Muscle layer of duodenum (tissue), 2 donors: ENCODE results near the gene RBM10.

Experiments
- H3K27ac ChIP-seq: one replicate; pipeline ENCODE4 v1.7.0; 2013; ENCODE audit warnings: mild to moderate bottlenecking, low read length
- H3K27me3 ChIP-seq: one replicate; pipeline ENCODE4 v1.7.0; 2013; ENCODE audit warnings: low read depth, mild to moderate bottlenecking, control low read depth, low read length
- H3K36me3 ChIP-seq, 2 donors: one replicate each; pipeline ENCODE4 v1.7.0; 2013; ENCODE audit warnings: low read length in 2 of 2, control low read depth in 1 of 2, mild to moderate bottlenecking in 1 of 2; ENCODE audit not compliant: insufficient read depth in 2 of 2, control insufficient read depth in 1 of 2
- H3K4me1 ChIP-seq, 2 donors: one replicate each; pipeline ENCODE4 v1.7.0; 2013; ENCODE audit warnings: low read length in 2 of 2, mild to moderate bottlenecking in 2 of 2, control low read depth in 1 of 2, moderate library complexity in 1 of 2; ENCODE audit not compliant: insufficient read depth in 2 of 2, control insufficient read depth in 1 of 2
- H3K4me3 ChIP-seq, 2 donors: one replicate each; pipeline ENCODE4 v1.7.0; 2013; ENCODE audit warnings: low read length in 2 of 2, low read depth in 1 of 2, mild to moderate bottlenecking in 1 of 2
- H3K9me3 ChIP-seq, 2 donors: one replicate each; pipeline ENCODE4 v1.7.0; 2013; ENCODE audit warnings: low read length in 2 of 2, control low read depth in 1 of 2, mild to moderate bottlenecking in 1 of 2; ENCODE audit not compliant: control insufficient read depth in 1 of 2
- donor health status: healthy.

RBM10 gene

DNA sequence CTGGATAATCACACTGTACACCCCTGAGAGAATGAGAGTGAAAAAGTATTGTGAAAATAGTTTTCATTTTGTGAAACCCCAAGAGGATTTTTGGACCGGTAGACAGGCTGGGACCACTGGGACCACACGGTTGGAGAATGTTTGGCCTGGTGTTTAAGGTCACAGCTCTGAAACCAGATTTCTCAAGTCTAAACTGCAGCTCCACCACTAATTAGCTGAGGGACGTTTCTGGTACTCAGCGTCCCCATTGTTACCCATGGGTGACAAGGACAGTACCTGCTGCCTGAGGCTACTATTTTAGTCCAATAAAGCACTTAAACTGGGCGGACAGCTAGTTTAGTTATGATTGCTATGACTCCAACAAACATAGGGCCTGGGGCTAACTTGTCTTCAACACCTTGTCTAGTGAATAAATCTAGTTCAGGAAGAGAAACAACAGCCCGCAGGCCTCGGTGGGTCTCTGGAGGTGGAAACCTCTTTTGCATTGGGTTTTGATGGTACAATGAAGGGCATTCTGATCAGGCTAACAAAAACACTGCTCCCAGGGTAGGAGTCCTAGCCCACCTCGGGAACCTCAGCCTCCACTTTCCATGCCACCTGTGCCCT, 87.3 kb downstream of the RBM10 start:
- Histone ChIP-seq H3K27me3 (no peaks in the 10 kb centered on the region), H3K36me3 (peaks cover 3 to 9% of the 10 kb centered on the region in 2 donors), H3K27ac (peak overlapping the region; percentile 80), H3K9me3 (no peaks in the 10 kb centered on the region), H3K4me1 (peaks cover 5 to 9% of the 10 kb centered on the region in 2 donors), H3K4me3 (peak overlapping the region; percentile 59 to 62)

DNA sequence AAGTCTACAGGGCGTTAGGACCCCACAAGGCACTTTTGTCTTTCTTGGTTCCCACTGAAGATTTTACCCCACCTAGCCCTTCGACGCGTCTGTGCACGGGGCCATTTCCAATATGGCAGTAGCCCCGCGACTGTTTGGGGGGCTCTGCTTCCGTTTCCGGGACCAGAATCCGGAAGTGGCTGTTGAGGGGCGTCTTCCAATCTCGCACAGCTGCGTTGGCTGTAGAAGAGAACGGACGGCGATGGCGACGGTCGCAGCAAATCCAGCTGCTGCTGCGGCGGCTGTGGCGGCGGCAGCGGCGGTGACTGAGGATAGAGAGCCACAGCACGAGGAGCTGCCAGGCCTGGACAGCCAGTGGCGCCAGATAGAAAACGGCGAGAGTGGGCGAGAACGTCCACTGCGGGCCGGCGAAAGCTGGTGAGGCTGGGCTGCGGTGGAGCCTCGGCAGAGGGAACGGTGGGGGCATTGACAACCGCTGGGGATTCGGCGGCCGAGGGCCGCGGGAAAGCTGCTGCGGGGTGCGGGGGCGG, 87.8 kb downstream of the RBM10 start, which contains the start of gene USP11:
Gene USP11, plus strand, starts transcription at position 207 of the 530 bp plus-strand sequence. Its CDS starts 35 bp downstream, at position 242.
- Histone ChIP-seq H3K9me3 (no peaks in the 10 kb centered on the region), H3K4me1 (peaks cover 5 to 10% of the 10 kb centered on the region in 2 donors), H3K4me3 (peak within 1 kb of the TSS; percentile 59 to 70), H3K27ac (peak within 1 kb of the TSS; percentile 96), H3K27me3 (no peaks in the 10 kb centered on the region), H3K36me3 (peaks cover 3 to 6% of the 10 kb centered on the region in 2 donors)

DNA sequence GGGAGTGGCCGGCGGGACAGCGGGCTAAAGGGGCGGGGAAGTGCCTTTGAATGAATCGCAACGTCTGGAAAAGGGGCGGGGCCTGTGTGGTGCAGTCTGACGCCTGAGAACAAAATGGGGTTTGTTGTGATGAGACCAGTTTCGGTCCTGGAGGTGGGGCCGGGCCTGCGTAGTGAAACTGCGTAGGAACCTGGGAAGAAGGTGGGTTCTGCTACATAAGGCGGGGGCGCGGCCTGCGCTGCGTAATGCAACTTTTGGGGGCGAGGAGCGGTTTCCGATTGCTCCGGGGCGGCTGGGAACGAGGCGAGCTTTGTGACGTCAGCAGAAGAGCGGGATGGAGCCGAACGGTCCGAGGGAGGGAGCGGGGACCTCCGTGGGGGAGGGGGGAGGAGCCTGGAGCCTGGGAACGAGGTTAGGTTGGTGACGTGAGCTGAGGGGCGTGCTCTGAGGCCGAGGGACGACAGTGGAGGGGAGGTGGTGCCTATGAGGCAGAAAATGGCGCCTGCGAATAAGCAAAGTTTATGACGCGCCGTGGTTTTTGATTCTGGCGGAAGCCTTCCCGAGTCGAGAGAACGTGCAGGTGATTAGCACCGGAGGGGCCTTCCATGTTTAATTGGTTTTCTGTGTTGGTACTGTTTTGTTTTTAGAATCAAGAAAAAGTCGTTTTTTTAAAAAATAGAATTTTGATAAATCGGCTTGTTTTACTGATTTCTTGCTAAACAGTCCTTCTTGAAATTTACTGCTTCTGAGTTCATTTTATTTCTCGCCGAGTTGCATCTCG, 88.5 kb downstream of the RBM10 start:
- Histone ChIP-seq H3K27ac (peak overlapping the region; percentile 96), H3K27me3 (no peaks in the 10 kb centered on the region), H3K4me1 (peaks cover 5 to 10% of the 10 kb centered on the region in 2 donors), H3K4me3 (peak overlapping the region; percentile 59 to 70), H3K9me3 (no peaks in the 10 kb centered on the region), H3K36me3 (peaks cover under 1 to 2% of the 10 kb centered on the region in 2 donors)

DNA sequence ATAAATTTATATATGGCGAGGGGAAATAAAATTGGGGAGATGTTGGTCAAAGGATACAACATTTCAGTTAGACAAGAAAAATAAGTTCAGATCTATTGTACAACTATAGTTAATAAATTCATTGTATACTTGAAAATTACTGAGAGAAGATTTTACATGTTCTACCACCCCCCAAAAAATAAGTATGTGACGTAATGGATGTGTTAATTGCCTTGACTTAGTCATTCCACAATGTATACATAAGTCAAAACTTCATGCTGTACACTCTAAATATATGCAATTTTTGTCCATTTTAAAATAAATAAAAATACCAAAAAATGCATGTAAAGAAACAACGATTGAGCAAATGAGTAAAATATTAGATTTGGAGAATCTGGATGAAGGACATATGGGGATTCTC, 89.6 kb downstream of the RBM10 start:
- no peaks in the 10 kb centered on the region for H3K27me3 ChIP-seq
- no peak overlapping the region for H3K27ac ChIP-seq
- peaks cover under 1 to 1% of the 10 kb centered on the region in 2 donors for H3K36me3 ChIP-seq
- peak overlapping the region; percentile 59 to 70 for H3K4me3 ChIP-seq
- peaks cover 5 to 10% of the 10 kb centered on the region in 2 donors for H3K4me1 ChIP-seq
- H3K9me3 ChIP-seq = no peaks in the 10 kb centered on the region

DNA sequence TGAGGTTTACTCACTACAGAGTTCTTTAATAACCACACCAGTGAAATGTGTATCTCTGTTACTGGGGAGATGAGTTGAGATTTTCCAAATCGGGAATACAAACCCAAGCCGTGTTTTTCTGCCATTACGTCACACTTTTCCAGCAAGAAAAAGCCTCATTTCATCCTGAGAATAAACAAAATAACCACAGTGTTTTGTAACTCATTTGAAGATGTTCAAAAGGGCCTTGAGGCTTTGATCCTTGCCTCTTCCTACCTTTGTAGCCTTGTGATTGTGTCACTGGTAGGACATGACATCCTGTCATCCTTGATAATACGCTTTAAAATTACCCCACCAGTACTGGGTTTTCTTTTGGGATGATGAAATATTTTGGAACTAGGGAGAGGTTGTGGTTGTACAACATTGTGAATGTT, 90.7 kb downstream of the RBM10 start:
- Histone ChIP-seq H3K4me3 (no peak overlapping the region), H3K27me3 (no peaks in the 10 kb centered on the region), H3K36me3 (peaks cover 11 to 12% of the 10 kb centered on the region in 2 donors), H3K9me3 (no peaks in the 10 kb centered on the region), H3K4me1 (peaks cover 5 to 10% of the 10 kb centered on the region in 2 donors), H3K27ac (peak overlapping the region; percentile 31)
